SK-N-SH (cell line): Measurements from ENCODE around the gene CPA3. TPM values are rescaled to one million over a fixed set of nuclear protein-coding genes. Genes with fewer than 3 reads are reported as not detected.

Experiments used
- CTCF ChIA-PET: fragments of 300-600, 350-600 bp; formaldehyde crosslinking; extraction: SDS; loops from one replicate; lab custom pipeline; 2021; lab: Yijun Ruan, JAX
- POLR2A ChIA-PET: fragments of 350-600 bp; sonication (Branson Sonifier 250); formaldehyde crosslinking; extraction: SDS; loops from one replicate; lab custom pipeline; 2020; ENCODE audit warnings: antibody characterized with exemption, inconsistent platforms; lab: Yijun Ruan, JAX
- DNase-seq: peaks from one replicate; pipeline ENCODE4 v3.0.0; 2012
- H2AFZ ChIP-seq: fragments of 200-600 bp; sonication (generic); 2 replicates; pipeline ENCODE4 v1.8.1; 2016; ENCODE audit warnings: antibody characterized with exemption, mild to moderate bottlenecking, low read depth
- H3F3A ChIP-seq: fragments of 200-600 bp; sonication (generic); replicated peaks from 2 replicates; pipeline ENCODE3; 2016; ENCODE audit warnings: antibody characterized with exemption, mild to moderate bottlenecking; ENCODE audit not compliant: insufficient read depth
- H3K27ac ChIP-seq, 2 experiments: fragments of 200-500 bp in 1 of 2; fragments of 200-600 bp in 1 of 2; sonication (Bioruptor generic) in 1 of 2; sonication (generic), shearing (Covaris generic) in 1 of 2; 2 replicates each; pipeline versions ENCODE4 v1.5.1 to v1.6.1; 2014 to 2016; ENCODE audit warnings: low read depth in 2 of 2, inconsistent platforms in 1 of 2, low read length in 1 of 2, mild to moderate bottlenecking in 1 of 2, mixed read lengths in 1 of 2
- H3K27me3 ChIP-seq: fragments of 200-600 bp; sonication (generic), shearing (Covaris generic); 2 replicates; pipeline ENCODE4 v1.6.1; 2016; ENCODE audit warnings: mixed run types; ENCODE audit not compliant: insufficient read depth
- H3K36me3 ChIP-seq, 2 experiments: fragments of 200-500 bp in 1 of 2; fragments of 200-600 bp in 1 of 2; sonication (Bioruptor generic) in 1 of 2; sonication (generic) in 1 of 2; replicated peaks in 1 of 2; 2 replicates each; pipeline versions ENCODE3 to v1.5.1; 2014 to 2016; ENCODE audit warnings: low read length in 1 of 2, mild to moderate bottlenecking in 1 of 2; ENCODE audit not compliant: insufficient read depth in 2 of 2, control insufficient read depth in 1 of 2
- H3K4me1 ChIP-seq, 2 experiments: fragments of 200-500 bp in 1 of 2; fragments of 200-600 bp in 1 of 2; sonication (Bioruptor generic) in 1 of 2; sonication (generic), shearing (Covaris generic) in 1 of 2; 2 replicates each; pipeline versions ENCODE4 v1.5.1 to v1.6.1; 2014 to 2016; ENCODE audit warnings: low read depth in 1 of 2, low read length in 1 of 2, mixed run types in 1 of 2; ENCODE audit not compliant: insufficient read depth in 2 of 2, control insufficient read depth in 1 of 2
- H3K4me2 ChIP-seq: fragments of 200-600 bp; sonication (generic), shearing (Covaris generic); 2 replicates; pipeline ENCODE4 v1.6.1; 2017; ENCODE audit warnings: mixed run types
- H3K4me3 ChIP-seq, 2 experiments: fragments of 200-500 bp in 1 of 2; fragments of 200-600 bp in 1 of 2; sonication (Bioruptor generic) in 1 of 2; sonication (generic), shearing (Covaris generic) in 1 of 2; 2 replicates each; pipeline versions ENCODE4 v1.5.1 to v1.8.1; 2014 to 2016; ENCODE audit warnings: low read depth in 2 of 2, inconsistent platforms in 1 of 2, low read length in 1 of 2, mild to moderate bottlenecking in 1 of 2, mixed read lengths in 1 of 2, moderate library complexity in 1 of 2
- H3K79me2 ChIP-seq: fragments of 200-600 bp; sonication (generic); 2 replicates; pipeline ENCODE4 v1.8.1; 2017; ENCODE audit warnings: mild to moderate bottlenecking; ENCODE audit not compliant: insufficient read depth
- H3K9ac ChIP-seq: fragments of 200-600 bp; sonication (generic); 2 replicates; pipeline ENCODE4 v1.6.1; 2017; ENCODE audit warnings: mixed run types
- H3K9me2 ChIP-seq: fragments of 200-600 bp; sonication (generic); 2 replicates; pipeline ENCODE4 v1.6.1; 2017; ENCODE audit warnings: mixed run types
- H3K9me3 ChIP-seq: fragments of 200-600 bp; sonication (generic); 2 replicates; pipeline ENCODE4 v1.6.1; 2017; ENCODE audit warnings: mixed run types, mild to moderate bottlenecking, moderate library complexity
- H4K20me1 ChIP-seq: fragments of 200-600 bp; sonication (generic); 2 replicates; pipeline ENCODE4 v1.6.1; 2017; ENCODE audit warnings: mild to moderate bottlenecking, mixed run types; ENCODE audit not compliant: insufficient read depth
- ELF1 ChIP-seq: IDR thresholded peaks from 2 replicates; pipeline ENCODE4 v1.4.0; 2012
- EP300 ChIP-seq, 2 experiments: IDR thresholded peaks; 2 replicates each; pipeline versions ENCODE4 v1.4.0 to v1.6.1; 2012; ENCODE audit warnings: borderline replicate concordance in 1 of 2, low read depth in 1 of 2, low read length in 1 of 2
- FOSL2 ChIP-seq: IDR thresholded peaks from 2 replicates; pipeline ENCODE4 v1.4.0; 2012; ENCODE audit warnings: low read depth, mild to moderate bottlenecking, moderate library complexity, borderline replicate concordance
- FOXM1 ChIP-seq: IDR thresholded peaks from 2 replicates; pipeline ENCODE4 v1.4.0; 2012; ENCODE audit warnings: low read depth, mild to moderate bottlenecking
- GABPA ChIP-seq: IDR thresholded peaks from 2 replicates; pipeline ENCODE4 v1.4.0; 2012; ENCODE audit warnings: low read depth, mild to moderate bottlenecking
- IRF3 ChIP-seq: fragments of 150-350 bp; IDR thresholded peaks from 2 replicates; pipeline ENCODE4 v1.6.1; 2016; ENCODE audit warnings: mild to moderate bottlenecking, low read depth, low read length
- JUND ChIP-seq: IDR thresholded peaks from 2 replicates; pipeline ENCODE4 v1.4.0; 2012
- MXI1 ChIP-seq: IDR thresholded peaks from 2 replicates; pipeline ENCODE4 v1.6.1; 2012; ENCODE audit warnings: mild to moderate bottlenecking, low read depth, low read length, improper control_type of control experiment
- NFIC ChIP-seq: IDR thresholded peaks from 2 replicates; pipeline ENCODE4 v1.4.0; 2012; ENCODE audit warnings: borderline replicate concordance
- POLR2AphosphoS5 ChIP-seq: IDR thresholded peaks from 2 replicates; pipeline ENCODE4 v1.6.1; 2012; ENCODE audit warnings: low read depth, low read length
- RAD21 ChIP-seq: IDR thresholded peaks from 2 replicates; pipeline ENCODE4 v1.6.1; 2012; ENCODE audit warnings: mild to moderate bottlenecking, low read length
- REST ChIP-seq: IDR thresholded peaks from 2 replicates; pipeline ENCODE4 v1.6.1; 2012; ENCODE audit warnings: mild to moderate bottlenecking, low read depth, low read length, moderate library complexity
- SIN3A ChIP-seq: IDR thresholded peaks from 2 replicates; pipeline ENCODE4 v1.6.1; 2012; ENCODE audit warnings: low read depth, mild to moderate bottlenecking, low read length, moderate library complexity, borderline replicate concordance
- SMC3 ChIP-seq: IDR thresholded peaks from 2 replicates; pipeline ENCODE4 v1.6.1; 2012; ENCODE audit warnings: low read depth, low read length, improper control_type of control experiment
- TCF12 ChIP-seq: IDR thresholded peaks from 2 replicates; pipeline ENCODE4 v1.4.0; 2012
- ZBTB33 ChIP-seq: IDR thresholded peaks from 2 replicates; pipeline ENCODE4 v1.4.0; 2012; ENCODE audit warnings: low read depth, borderline replicate concordance
- WGBS: methylation state at CpG from one replicate; pipeline ENCODE4 v1.1.6; 2017; ENCODE audit warnings: low lambda C conversion rate; 5-methylcytosine and 5-hydroxymethylcytosine counted together
- polyA plus RNA-seq, 3 experiments: library from polyadenylated mRNA; depleted of rRNA; stranded (reverse); fragments of >200 nt; gene quantifications; 2 replicates each; pipeline ENCODE4 v1.2.3, GENCODE V29; 2012

Gene CPA3
- polyA plus RNA-seq, 1 of the 3 experiments (the other 2 are of a cell fraction): not detected

- Histone ChIP-seq H3K36me3 (no peaks in the 10 kb centered on the region), H3K27ac (no peak overlapping the region), H3K79me2 (no peaks in the 10 kb centered on the region), H2AFZ (no peak overlapping the region), H3K9me3 (no peaks in the 10 kb centered on the region), H4K20me1 (no peaks in the 10 kb centered on the region), H3K4me1 (no peaks in the 10 kb centered on the region), H3F3A (no peaks in the 10 kb centered on the region), H3K9me2 (no peaks in the 10 kb centered on the region), H3K4me3 (no peak overlapping the region), H3K4me2 (no peak overlapping the region), H3K27me3 (no peaks in the 10 kb centered on the region), H3K9ac (no peak overlapping the region)
- TF ChIP-seq RAD21 (no peak), NFIC (no peak), SMC3 (no peak), FOSL2 (no peak), SIN3A (no peak), FOXM1 (no peak), MXI1 (no peak), POLR2AphosphoS5 (no peak), EP300 (IDR thresholded peaks at IDR 0.05; ENCODE audit: borderline replicate concordance in 1 of 2, low read depth in 1 of 2, low read length in 1 of 2) (no peak), JUND (no peak), ZBTB33 (no peak), TCF12 (no peak), REST (no peak), GABPA (no peak), IRF3 (no peak), ELF1 (no peak)
- CTCF ChIA-PET: no interaction called here
- 82% methylated on average over 1 of the region's 1 CpG for WGBS
- POLR2A ChIA-PET: no interaction called here
- no peak for DNase-seq
Measured at GRCh38 chr3:148848410-148848809, 16.7 kb upstream of the CPA3 start.
